HepG2 (cell line): ENCODE measurements around the gene MIGA2. TPM values are rescaled to one million over a fixed set of nuclear protein-coding genes. Genes with fewer than 3 reads are reported as not detected.
A peak's percentile ranks its signal among the peaks of the same experiment; 100 is the strongest.

Experiments
- ARHGAP35 ChIP-seq: sonication (generic); formaldehyde crosslinking; IDR thresholded peaks from 2 replicates; pipeline ENCODE4 v1.9.0; 2022; ENCODE audit warnings: mild to moderate bottlenecking, inconsistent platforms, moderate library complexity, missing genetic modification reagents, borderline replicate concordance
- ASH2L ChIP-seq: fragments of 300-600, 200-600 bp; sonication (generic); IDR thresholded peaks from 2 replicates; pipeline ENCODE4 v1.7.0; 2017; ENCODE audit warnings: low read depth, mild to moderate bottlenecking, moderate library complexity, mixed read lengths, low read length; ENCODE audit not compliant: insufficient read length
- ERF ChIP-seq: IDR thresholded peaks from 2 replicates; pipeline ENCODE4 v1.6.1; 2018; ENCODE audit warnings: missing biosample characterization, missing genetic modification reagents
- ETV6 ChIP-seq: sonication (generic); formaldehyde crosslinking; conservative IDR thresholded peaks from 2 replicates; pipeline ENCODE4 v1.4.0; 2020; ENCODE audit warnings: missing genetic modification reagents
- EZH2 ChIP-seq: conservative IDR thresholded peaks from 2 replicates; pipeline ENCODE4 v1.6.1; 2012; ENCODE audit warnings: mild to moderate bottlenecking, low read depth, low read length, moderate library complexity
- GLI4 ChIP-seq: sonication (generic); formaldehyde crosslinking; IDR thresholded peaks from 2 replicates; pipeline ENCODE4 v1.5.1; 2020; ENCODE audit warnings: missing genetic modification reagents, mild to moderate bottlenecking, moderate library complexity, borderline replicate concordance
- HNRNPK ChIP-seq: fragments of 200-400 bp; formaldehyde crosslinking; IDR thresholded peaks from 2 replicates; pipeline ENCODE4 v1.6.1; 2018; ENCODE audit warnings: low read length, low read depth, moderate library complexity, mild to moderate bottlenecking; ENCODE audit not compliant: poor library complexity, severe bottlenecking
- KDM4B ChIP-seq: sonication (generic); formaldehyde crosslinking; IDR thresholded peaks from 2 replicates; pipeline ENCODE4 v1.4.0; 2020; ENCODE audit warnings: missing genetic modification reagents
- MEIS1 ChIP-seq: sonication (generic); formaldehyde crosslinking; IDR thresholded peaks from 2 replicates; pipeline ENCODE4 v1.9.0; 2021; ENCODE audit warnings: mild to moderate bottlenecking, missing genetic modification reagents, moderate library complexity, borderline replicate concordance
- MTF2 ChIP-seq: sonication (generic); formaldehyde crosslinking; IDR thresholded peaks from 2 replicates; pipeline ENCODE4 v1.5.0; 2020; ENCODE audit warnings: missing genetic modification reagents, borderline replicate concordance
- MXI1 ChIP-seq: IDR thresholded peaks from 3 replicates; pipeline ENCODE4 v1.6.1; 2012; ENCODE audit warnings: low read depth, low read length, inconsistent platforms, borderline replicate concordance
- NBN ChIP-seq: fragments of 450-650 bp; conservative IDR thresholded peaks from 2 replicates; pipeline ENCODE4 v1.6.1; 2017
- NCOA1 ChIP-seq: sonication (generic); formaldehyde crosslinking; IDR thresholded peaks from 2 replicates; pipeline ENCODE4 v1.9.0; 2021; ENCODE audit warnings: missing genetic modification reagents
- POLR2A ChIP-seq, 2 experiments: IDR thresholded peaks; 2 replicates each; pipeline ENCODE4 v1.6.1; 2011; ENCODE audit warnings: low read depth in 2 of 2, low read length in 2 of 2, mild to moderate bottlenecking in 1 of 2, moderate library complexity in 1 of 2; ENCODE audit not compliant: insufficient read depth in 1 of 2
- PRPF4 ChIP-seq: fragments of 200-400 bp; formaldehyde crosslinking; IDR thresholded peaks from 2 replicates; pipeline ENCODE4 v1.6.1; 2016; ENCODE audit warnings: low read length, low read depth; ENCODE audit not compliant: poor library complexity, severe bottlenecking
- RBFOX2 ChIP-seq: fragments of 200-400 bp; formaldehyde crosslinking; IDR thresholded peaks from 2 replicates; pipeline ENCODE4 v1.6.1; 2017; ENCODE audit warnings: low read depth, mild to moderate bottlenecking, low read length
- RNF2 ChIP-seq: fragments of 450-650 bp; conservative IDR thresholded peaks from 2 replicates; pipeline ENCODE4 v1.6.1; 2016; ENCODE audit warnings: low read depth
- SIN3B ChIP-seq: fragments of 150-350 bp; IDR thresholded peaks from 2 replicates; pipeline ENCODE4 v1.6.1; 2014; ENCODE audit warnings: low read length
- XBP1 ChIP-seq: sonication (generic); formaldehyde crosslinking; IDR thresholded peaks from 2 replicates; pipeline ENCODE4 v1.5.0; 2020; ENCODE audit warnings: missing genetic modification reagents
- ZFP36L2 ChIP-seq: sonication (generic); formaldehyde crosslinking; IDR thresholded peaks from 2 replicates; pipeline ENCODE4 v1.4.0; 2020; ENCODE audit warnings: missing genetic modification reagents
- ZMYM3 ChIP-seq: sonication (generic); formaldehyde crosslinking; IDR thresholded peaks from 2 replicates; pipeline ENCODE4 v1.5.1; 2020; ENCODE audit warnings: mild to moderate bottlenecking, missing genetic modification reagents
- ZNF180 ChIP-seq: sonication (generic); formaldehyde crosslinking; IDR thresholded peaks from 2 replicates; pipeline ENCODE4 v1.4.0; 2020; ENCODE audit warnings: low read depth, missing genetic modification reagents, borderline replicate concordance
- ZNF383 ChIP-seq: sonication (generic); formaldehyde crosslinking; IDR thresholded peaks from 2 replicates; pipeline ENCODE4 v1.4.0; 2020; ENCODE audit warnings: missing genetic modification reagents, mild to moderate bottlenecking, borderline replicate concordance
- ZNF782 ChIP-seq: sonication (generic); formaldehyde crosslinking; IDR thresholded peaks from 2 replicates; pipeline ENCODE4 v1.4.0; 2020; ENCODE audit warnings: missing genetic modification reagents, mild to moderate bottlenecking, borderline replicate concordance
- polyA plus RNA-seq, 8 experiments: library from polyadenylated mRNA; depleted of rRNA in 3 of 8; stranded (reverse) in 7 of 8; unstranded in 1 of 8; fragments of >200 nt; fragmentation: Illumina TruSeq in 4 of 8; extraction: Trizol in 4 of 8; gene quantifications; 2 replicates each; pipeline versions ENCODE4 v1.2.1 to v1.2.3, GENCODE V29; 2011 to 2016; ENCODE audit warnings: low read depth in 4 of 8, missing spikeins in 1 of 8, mixed read lengths in 1 of 8; ENCODE audit not compliant: insufficient read depth in 1 of 8
- total RNA-seq, 5 experiments: library from RNA; depleted of rRNA; stranded (reverse); fragments of >200 nt; fragmentation: Illumina TruSeq; extraction: Trizol; gene quantifications; 2 replicates each; pipeline ENCODE4 v1.2.3, GENCODE V29; 2016; ENCODE audit warnings: low read depth in 1 of 5
- TF ChIP-seq, protein P1 (sequence below): sonication (generic); formaldehyde crosslinking; IDR thresholded peaks from 2 replicates; pipeline ENCODE4 v1.9.0; 2021; ENCODE audit warnings: missing genetic modification reagents, borderline replicate concordance
- TF ChIP-seq, protein P2 (sequence below): sonication (generic); formaldehyde crosslinking; IDR thresholded peaks from 2 replicates; pipeline ENCODE4 v1.4.0; 2020; ENCODE audit warnings: missing genetic modification reagents
- TF ChIP-seq, protein P3 (sequence below): sonication (generic); formaldehyde crosslinking; IDR thresholded peaks from 2 replicates; pipeline ENCODE4 v1.8.0; 2022; ENCODE audit warnings: mild to moderate bottlenecking, missing genetic modification reagents, moderate library complexity
- TF ChIP-seq, protein P4 (sequence below): sonication (generic); formaldehyde crosslinking; IDR thresholded peaks from 2 replicates; pipeline ENCODE4 v1.4.0; 2020; ENCODE audit warnings: missing genetic modification reagents

MIGA2 gene
- total and polyA plus RNA-seq, 2 of the 13 experiments (the other 11 are each of a cell fraction or from before 2014, with no cell fraction given), result 10.8 to 17.1 TPM

DNA sequence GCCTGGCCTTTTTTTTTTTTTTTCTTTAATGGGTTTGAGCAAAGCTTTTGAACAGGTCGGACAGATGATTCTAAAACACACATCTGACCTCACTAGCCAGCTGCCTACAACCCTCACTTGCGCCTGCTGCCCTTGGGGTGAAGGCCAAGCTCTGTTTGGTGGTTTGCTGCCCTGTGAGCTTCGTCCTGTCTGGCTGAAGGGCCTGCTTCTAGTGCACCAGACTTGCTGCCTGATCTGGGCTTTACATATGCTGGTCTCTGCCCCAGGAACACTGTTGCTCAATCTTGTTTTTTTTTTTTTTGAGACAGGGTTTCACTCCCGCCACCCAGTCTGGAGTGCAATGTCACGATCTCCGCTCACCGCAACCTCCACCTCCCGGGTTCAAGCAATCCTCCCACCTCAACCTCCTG lies 28.1 kb downstream of the MIGA2 start (continued):
- TF ChIP-seq, protein P1, sequence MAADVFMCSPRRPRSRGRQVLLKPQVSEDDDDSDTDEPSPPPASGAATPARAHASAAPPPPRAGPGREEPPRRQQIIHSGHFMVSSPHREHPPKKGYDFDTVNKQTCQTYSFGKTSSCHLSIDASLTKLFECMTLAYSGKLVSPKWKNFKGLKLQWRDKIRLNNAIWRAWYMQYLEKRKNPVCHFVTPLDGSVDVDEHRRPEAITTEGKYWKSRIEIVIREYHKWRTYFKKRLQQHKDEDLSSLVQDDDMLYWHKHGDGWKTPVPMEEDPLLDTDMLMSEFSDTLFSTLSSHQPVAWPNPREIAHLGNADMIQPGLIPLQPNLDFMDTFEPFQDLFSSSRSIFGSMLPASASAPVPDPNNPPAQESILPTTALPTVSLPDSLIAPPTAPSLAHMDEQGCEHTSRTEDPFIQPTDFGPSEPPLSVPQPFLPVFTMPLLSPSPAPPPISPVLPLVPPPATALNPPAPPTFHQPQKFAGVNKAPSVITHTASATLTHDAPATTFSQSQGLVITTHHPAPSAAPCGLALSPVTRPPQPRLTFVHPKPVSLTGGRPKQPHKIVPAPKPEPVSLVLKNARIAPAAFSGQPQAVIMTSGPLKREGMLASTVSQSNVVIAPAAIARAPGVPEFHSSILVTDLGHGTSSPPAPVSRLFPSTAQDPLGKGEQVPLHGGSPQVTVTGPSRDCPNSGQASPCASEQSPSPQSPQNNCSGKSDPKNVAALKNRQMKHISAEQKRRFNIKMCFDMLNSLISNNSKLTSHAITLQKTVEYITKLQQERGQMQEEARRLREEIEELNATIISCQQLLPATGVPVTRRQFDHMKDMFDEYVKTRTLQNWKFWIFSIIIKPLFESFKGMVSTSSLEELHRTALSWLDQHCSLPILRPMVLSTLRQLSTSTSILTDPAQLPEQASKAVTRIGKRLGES (CRISPR knock-in tag), result no peak
- TF ChIP-seq EZH2 (no peak), GLI4 (CRISPR knock-in tag) (peak; percentile 29; the same call in 1 of the 2 replicates), XBP1 (CRISPR knock-in tag) (no peak), ERF (CRISPR knock-in tag) (peak; percentile 47; the same call in 1 of the 2 replicates), MXI1 (peak; percentile 28; the same call in 1 of the 3 replicates), NBN (no peak), RNF2 (no peak), MTF2 (CRISPR knock-in tag) (no peak), RBFOX2 (no peak), ARHGAP35 (CRISPR knock-in tag) (no peak), PRPF4 (no peak), ZNF180 (no peak), ASH2L (no peak), KDM4B (CRISPR knock-in tag) (no peak), POLR2A (IDR thresholded peaks at IDR 0.05; ENCODE audit: insufficient read depth in 1 of 2, low read depth in 2 of 2, low read length in 2 of 2) (peak; percentile 33 to 59; a peak in 1 of 4 replicates), ZNF782 (CRISPR knock-in tag) (no peak), ETV6 (no peak), ZNF383 (no peak), HNRNPK (no peak), ZMYM3 (peak; percentile 88), NCOA1 (CRISPR knock-in tag) (no peak), MEIS1 (CRISPR knock-in tag) (peak; percentile 44; the same call in 1 of the 2 replicates), ZFP36L2 (CRISPR knock-in tag) (no peak), SIN3B (no peak)
- TF ChIP-seq, protein P2, sequence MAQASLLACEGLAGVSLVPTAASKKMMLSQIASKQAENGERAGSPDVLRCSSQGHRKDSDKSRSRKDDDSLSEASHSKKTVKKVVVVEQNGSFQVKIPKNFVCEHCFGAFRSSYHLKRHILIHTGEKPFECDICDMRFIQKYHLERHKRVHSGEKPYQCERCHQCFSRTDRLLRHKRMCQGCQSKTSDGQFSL, result no peak
- TF ChIP-seq, protein P3, sequence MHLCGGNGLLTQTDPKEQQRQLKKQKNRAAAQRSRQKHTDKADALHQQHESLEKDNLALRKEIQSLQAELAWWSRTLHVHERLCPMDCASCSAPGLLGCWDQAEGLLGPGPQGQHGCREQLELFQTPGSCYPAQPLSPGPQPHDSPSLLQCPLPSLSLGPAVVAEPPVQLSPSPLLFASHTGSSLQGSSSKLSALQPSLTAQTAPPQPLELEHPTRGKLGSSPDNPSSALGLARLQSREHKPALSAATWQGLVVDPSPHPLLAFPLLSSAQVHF (CRISPR knock-in tag), result no peak
- TF ChIP-seq, protein P4, sequence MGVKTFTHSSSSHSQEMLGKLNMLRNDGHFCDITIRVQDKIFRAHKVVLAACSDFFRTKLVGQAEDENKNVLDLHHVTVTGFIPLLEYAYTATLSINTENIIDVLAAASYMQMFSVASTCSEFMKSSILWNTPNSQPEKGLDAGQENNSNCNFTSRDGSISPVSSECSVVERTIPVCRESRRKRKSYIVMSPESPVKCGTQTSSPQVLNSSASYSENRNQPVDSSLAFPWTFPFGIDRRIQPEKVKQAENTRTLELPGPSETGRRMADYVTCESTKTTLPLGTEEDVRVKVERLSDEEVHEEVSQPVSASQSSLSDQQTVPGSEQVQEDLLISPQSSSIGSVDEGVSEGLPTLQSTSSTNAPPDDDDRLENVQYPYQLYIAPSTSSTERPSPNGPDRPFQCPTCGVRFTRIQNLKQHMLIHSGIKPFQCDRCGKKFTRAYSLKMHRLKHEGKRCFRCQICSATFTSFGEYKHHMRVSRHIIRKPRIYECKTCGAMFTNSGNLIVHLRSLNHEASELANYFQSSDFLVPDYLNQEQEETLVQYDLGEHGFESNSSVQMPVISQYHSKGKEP, result no peak
